NCI-H748 treated with DMSO at 0.1 percent for 48 hours (cell line): ENCODE results near the gene VSTM2B.

Source experiments
- DNase-seq: peaks from one replicate; lab custom pipeline; 2025; lab: John Stamatoyannopoulos, UW

The VSTM2B gene

DNA sequence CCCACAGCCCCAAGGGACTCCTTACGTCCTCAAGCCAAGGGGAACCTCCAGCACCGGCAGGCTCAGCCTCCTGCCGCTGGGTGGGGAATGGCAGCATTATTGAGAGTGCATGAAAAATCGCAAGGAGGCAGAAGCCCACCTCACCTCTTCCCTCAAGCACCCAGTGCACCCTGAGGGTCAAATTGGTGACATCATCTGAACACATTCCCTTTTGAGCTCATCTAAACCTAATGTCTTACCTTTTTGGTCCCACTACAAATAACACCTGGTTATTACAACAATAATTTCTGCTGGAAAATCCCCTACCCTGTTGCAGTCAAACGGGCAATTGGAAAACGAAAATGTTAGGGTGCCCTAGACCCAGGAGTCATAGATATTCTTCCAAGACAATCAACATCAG lies 68.1 kb downstream of the VSTM2B start:
- no peak for DNase-seq

DNA sequence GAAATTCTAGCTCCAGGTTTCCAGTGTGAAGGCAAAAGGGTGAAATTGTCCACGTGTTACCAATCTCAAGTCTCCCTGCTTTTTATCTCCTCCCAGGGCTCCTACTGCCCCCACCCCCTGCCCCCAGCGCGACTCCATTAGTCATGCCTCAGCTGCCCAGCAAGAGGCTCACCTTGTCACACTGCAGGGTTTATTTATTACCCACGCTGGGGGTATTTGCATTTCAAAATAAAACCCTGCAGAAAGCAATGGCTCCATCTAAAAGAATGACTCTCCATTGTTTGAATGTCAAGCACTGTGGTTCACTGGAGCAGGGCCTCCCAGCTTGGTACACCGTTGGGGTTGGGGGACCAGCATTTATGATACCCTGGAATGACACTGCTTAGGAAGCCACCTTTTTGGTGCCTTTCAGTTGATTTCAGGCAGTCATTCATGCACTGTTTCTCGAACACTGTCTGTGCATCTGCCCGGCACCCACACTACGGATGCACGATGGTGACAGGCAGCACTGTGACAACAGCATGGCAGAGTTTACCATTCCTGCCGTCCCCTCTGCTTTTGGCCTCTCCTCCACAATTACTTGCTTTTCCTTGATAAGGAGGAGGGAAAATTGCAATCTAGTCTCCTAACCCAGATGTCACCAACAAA lies 70.4 kb downstream of the VSTM2B start:
- no peak for DNase-seq

DNA sequence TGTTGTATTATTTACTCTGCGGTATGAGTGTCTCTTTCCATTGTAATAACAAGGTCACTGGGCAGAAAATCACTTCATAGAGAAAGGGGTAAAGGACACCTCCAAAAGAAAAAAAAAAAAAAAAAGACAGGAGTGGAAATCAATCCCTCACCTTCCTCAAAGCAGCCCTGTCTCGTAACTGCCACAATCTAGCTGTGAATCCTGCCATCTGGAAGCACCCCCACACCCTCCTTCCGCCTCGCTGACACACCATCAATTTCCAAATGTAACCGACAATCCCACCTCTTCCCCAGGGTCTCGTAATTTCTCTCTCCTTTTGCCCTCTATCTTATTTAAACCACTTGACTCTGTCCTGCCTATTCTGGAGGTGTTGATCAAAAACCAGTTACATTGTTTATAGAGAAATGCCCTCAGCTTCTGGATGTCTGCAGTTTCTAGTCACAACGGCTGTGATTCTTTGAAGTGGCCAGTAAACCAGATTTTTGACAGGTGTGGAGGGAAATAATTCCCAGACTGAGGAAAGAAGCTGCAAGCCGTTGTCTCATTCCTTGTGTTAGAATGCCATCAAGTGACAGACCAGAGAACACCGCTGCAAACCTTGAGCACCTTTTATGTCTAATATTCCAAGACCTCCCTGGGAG lies 71.2 kb downstream of the VSTM2B start:
- DNase-seq = peak; percentile 22

DNA sequence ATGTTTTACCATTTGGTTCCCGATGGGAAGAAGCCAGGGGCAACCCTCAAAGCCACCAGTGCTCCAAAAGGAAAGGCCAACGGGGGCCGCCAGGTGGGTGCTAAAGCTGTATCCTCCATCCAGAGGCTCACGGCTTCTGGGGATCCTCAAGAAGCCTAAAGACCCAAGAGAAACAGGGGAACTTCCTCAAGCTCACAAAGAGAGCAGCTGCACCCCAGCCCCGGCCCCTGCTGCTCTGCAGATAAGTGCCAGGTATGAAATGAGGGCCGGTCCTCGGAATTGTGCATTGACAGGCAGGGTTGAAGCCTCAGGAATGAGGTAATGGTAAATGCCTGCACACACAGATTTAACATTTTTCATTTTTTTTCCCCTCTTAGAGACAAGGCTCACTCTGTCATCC lies 72.2 kb downstream of the VSTM2B start:
- DNase-seq = no peak

DNA sequence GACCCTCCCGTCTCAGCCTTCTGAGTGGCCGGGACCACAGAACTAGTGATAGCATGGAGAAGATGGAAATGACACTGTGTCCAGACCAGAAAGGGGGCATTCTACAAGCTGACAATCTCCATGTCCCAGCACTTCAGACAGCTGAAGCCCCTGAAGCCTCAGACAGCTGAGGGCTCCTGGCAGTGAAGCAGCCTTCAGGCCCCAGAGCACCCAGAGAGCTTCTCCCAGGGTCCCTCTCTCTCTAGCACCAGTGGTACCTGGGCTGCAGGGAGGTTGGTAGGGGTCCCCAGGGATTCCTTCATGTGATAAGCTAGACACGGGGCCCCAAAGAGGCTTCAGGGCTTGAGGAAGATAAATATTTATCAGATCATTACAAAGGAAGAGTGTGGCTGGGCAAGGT lies 72.7 kb downstream of the VSTM2B start:
- DNase-seq = no peak

DNA sequence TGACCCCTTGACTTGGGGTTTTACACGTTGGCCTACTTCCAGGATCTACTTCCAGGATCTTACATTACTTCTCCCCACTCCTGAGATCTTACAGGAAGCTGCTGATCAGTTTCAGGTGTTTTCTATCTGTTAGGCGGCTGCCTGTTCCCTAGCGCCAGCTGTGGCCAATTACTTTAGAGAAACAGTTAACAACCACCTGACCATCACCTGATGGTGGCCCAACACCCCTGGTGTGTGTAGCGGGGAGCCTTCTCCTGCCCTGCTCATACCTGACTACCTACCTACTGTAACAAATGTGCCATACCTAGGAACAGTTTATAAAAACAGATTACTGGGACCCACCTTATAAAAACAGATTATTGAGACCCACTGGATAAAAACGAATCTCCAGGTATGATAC lies 77.5 kb downstream of the VSTM2B start:
- DNase-seq = no peak

DNA sequence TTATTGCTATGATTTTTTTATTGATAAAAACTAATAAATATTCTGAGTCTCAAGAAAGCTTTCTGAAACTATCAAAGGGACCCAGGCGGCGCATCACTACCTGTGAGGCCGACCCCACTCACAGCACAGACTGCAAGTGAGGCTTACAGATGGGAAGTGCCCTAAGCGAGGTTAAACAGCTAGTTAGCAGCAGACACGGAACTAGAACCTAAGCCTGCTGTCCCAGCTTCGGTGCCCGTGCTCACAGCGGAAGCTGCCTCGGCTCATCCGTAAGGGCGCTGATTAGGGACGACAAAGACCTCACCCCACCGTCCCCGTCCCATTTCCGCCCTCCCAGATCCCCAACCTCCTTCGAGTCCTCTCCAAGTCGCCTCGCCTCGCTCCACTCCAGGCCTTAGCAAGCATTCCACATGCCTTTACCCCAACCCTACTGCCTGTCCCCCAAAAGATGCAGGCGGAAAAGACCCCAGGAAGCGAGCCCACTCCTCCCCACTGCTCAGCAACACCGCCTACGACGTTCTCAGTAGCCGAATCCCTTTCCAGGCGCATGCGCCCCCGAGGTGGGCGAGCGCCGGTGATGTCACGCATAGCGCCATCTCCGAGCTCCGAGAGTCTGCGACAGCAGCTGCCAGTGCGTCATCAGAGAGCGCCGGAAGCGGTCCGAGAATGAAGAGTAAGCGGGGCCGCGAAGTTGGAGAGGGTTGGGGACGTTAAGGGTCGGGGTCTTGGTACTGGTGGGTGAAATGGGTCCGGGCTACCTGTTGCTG lies 80.0 kb downstream of the VSTM2B start, which contains the start of gene POP4:
Gene POP4 (plus strand): TSS at position 631 of the 767 bp plus-strand sequence. CDS start 36 bp downstream, at position 667.
- DNase-seq = peak; percentile 94

DNA sequence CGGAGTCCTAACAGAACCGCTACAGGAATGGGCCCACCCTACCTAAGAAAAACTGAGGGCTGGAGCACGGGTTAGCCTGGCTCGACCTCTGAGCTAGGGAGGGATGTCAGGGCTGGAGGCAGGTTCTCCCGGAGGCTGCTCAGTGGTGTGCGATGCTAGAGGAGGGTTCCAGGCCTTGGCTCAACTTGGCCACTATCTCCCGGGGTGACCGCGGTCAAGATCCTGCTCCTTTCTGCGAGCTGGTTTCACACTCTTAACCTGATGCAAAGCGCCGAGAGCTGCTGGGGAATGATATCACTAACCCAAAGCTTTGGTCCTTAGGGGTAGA lies 80.6 kb downstream of the VSTM2B start:
- DNase-seq = peak; percentile 41

- no peak for DNase-seq
Measured at GRCh38 chr19:29609636-29610035, 83.8 kb downstream of the VSTM2B start.

DNA sequence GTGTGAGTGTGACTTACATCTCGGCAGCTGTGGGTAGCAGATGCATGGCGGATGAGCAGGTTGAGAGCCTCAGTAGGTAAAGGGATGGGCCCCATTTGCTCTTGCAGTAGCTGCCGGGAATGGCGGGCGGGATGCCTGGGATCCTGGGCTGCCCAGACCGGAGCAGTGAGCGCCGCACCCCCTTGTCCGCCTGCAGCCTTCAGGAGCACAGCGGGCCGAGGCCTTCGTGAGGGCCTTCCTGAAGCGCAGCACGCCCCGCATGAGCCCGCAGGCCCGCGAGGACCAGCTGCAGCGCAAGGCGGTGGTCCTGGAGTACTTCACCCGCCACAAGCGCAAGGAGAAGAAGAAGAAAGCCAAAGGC lies 84.4 kb downstream of the VSTM2B start:
- no peak for DNase-seq

DNA sequence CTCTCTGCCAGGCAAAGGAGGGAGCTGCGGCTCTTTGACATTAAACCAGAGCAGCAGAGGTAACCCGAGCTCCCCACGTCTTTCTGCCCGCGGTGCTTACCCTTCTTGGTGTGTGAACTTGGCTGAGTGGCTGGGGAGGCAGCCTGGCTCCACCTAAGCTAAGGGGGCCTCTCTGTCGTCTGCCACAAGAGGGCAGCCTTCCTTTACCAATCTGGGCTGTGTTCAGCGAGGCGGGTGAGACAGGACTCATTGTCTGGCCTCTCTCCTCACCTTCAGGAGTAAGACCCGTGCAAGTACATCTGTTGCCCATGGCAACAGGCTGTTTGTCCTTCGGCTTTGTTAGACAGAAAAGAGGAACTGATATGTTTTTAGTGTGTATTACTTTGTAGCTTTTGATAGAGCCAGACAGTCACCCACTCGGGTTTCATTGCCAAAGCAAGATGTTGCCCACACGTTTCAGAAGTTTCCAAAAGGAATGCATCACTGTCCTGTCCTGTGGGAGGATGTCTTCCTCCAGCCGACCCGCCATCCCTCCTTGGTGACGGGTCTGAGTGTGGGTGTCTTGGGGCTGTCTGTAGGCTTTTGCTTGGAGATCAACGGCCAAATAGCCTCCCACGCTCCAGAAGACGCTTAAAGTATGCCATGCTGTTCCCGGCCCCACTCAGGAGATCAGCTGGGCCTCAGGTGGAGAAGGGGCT lies 84.9 kb downstream of the VSTM2B start:
- peak; percentile 55 for DNase-seq

GRCh38 chr19:29612121-29612520 lies 86.3 kb downstream of the VSTM2B start:
- no peak for DNase-seq

- DNase-seq = no peak
Measured at GRCh38 chr19:29612801-29613595, 87.2 kb downstream of the VSTM2B start.

GRCh38 chr19:29614046-29614445 lies 88.3 kb downstream of the VSTM2B start:
- DNase-seq = no peak
